Measurements from ENCODE around the gene MOGAT3.

The MOGAT3 gene

DNA sequence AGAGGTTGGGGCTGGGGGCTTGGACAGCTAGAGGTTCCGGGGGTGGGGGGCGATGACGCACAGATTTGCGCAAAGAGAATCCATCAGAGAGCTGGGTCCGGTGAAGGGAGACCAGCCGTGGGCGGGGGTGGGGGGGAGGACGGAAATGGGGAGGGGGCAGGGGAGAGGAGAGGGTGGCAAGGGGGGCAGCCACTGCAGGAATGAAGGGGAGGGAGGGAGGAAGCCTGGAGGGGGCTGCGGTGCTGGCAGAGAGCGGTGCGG, 34.3 kb downstream of the MOGAT3 start:
- Mint-ChIP-seq H3K27ac (no peak overlapping the region), H3K27me3 (ENCODE audit: low read depth) (peaks cover 92% of the 10 kb centered on the region), H3K9me3 (no peaks in the 10 kb centered on the region)

DNA sequence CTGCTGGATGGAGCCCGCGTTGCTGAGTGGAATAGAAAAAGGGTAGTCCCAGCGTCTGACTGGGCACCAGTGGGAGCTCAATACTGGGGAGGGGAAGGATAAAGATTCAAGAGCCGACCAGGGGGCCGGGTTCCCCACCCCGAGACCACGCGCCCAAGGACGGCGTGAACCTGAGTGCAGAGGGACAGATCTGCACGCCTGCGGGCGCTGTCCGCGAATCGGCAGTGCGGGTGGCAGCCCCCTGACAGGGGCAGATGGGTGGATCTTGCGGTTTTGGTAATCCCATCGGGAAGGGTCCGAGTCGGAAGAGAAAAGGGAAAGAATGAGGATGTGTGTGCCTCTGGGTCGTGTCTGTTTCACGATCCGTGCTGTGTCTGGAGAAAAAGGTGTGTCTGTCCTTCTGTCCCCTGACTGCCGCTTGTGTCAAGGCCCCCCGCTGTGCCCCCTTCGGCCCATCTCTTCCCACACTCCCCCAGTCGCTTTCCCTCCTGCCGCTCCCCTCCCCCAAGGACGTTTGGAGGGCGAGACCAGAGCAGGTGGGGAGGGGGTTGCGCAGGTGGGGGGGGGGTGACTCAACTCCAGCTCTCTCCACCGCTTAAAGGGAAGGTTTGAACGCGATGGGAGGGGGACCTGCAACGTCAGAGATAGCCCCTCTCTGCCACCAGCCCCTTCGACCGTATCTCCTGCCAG, 34.7 kb downstream of the MOGAT3 start:
- Mint-ChIP-seq H3K4me3 (peak overlapping the region; percentile 70 to 78 (median 74)), H3K27me3 (ENCODE audit: low read depth) (peaks cover 92% of the 10 kb centered on the region), H3K4me1 (peaks cover 44% of the 10 kb centered on the region), H3K36me3 (ENCODE audit: low read depth) (no peaks in the 10 kb centered on the region), H3K9me3 (no peaks in the 10 kb centered on the region), H3K27ac (no peak overlapping the region)
- TF ChIP-seq, protein P1, sequence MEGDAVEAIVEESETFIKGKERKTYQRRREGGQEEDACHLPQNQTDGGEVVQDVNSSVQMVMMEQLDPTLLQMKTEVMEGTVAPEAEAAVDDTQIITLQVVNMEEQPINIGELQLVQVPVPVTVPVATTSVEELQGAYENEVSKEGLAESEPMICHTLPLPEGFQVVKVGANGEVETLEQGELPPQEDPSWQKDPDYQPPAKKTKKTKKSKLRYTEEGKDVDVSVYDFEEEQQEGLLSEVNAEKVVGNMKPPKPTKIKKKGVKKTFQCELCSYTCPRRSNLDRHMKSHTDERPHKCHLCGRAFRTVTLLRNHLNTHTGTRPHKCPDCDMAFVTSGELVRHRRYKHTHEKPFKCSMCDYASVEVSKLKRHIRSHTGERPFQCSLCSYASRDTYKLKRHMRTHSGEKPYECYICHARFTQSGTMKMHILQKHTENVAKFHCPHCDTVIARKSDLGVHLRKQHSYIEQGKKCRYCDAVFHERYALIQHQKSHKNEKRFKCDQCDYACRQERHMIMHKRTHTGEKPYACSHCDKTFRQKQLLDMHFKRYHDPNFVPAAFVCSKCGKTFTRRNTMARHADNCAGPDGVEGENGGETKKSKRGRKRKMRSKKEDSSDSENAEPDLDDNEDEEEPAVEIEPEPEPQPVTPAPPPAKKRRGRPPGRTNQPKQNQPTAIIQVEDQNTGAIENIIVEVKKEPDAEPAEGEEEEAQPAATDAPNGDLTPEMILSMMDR (IDR thresholded peaks at IDR 0.05; ENCODE audit: unreplicated experiment in 3 of 3) = no peak

More for the DNA sequence above, 34.3 kb downstream of the MOGAT3 start:
- H3K4me3 Mint-ChIP-seq = peak overlapping the region in 1 of 3 experiments; percentile 78
- no peaks in the 10 kb centered on the region for H3K36me3 Mint-ChIP-seq (ENCODE audit: low read depth)
- TF ChIP-seq, protein P1 (IDR thresholded peaks at IDR 0.05; ENCODE audit: unreplicated experiment in 3 of 3) = no peak
- peaks cover 49% of the 10 kb centered on the region for H3K4me1 Mint-ChIP-seq

DNA sequence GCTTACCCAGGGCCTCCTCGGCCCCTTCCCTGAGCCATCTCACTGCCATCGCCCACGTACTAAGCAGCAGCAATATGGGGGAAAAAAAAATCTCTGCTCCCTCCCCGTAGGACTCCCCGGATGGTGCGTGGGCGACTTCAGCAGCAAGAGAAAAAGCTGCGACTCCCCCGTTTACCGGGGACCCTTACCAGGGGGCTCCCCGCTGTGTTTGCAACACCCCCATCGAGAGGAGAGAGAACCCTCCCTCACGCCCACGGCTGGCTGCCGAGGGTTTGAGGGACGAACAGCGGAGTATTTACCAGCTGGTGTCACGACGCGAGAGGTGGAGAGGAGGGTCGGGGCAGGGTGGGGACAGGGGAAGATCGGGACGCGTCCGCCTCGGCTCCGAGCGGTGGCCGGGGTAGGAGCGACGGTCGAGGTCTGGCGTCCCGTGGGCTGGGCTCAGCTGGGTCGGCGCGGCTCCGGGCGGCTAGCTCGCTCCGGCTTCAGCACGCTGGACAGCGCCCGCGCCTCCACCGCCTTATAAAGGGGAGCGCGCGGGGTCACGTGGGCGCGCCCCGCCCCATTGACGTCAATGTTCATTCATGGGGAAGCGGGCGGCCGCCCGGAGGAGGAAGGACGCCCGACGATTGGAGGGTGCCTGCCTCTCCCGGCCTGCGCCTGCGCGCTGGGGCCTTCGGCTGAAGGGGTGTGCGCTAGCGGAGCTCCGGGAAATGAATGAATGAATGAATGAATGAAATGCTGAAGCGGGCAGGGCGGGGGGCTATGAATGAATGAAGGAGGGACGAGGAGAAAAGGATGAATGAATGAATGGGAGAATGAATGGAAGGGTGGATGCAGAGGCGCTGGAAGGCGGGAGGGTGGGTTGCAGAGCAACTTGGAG, 35.5 kb downstream of the MOGAT3 start, which contains the start of gene VGF:
Gene VGF, minus strand, starts transcription at position 495 of the 883 bp plus-strand sequence. CDS start 726 bp downstream, outside the sequence.
- Mint-ChIP-seq H3K9me3 (no peaks in the 10 kb centered on the region), H3K4me3 (peak within 1 kb of the TSS; percentile 70 to 78 (median 74)), H3K36me3 (ENCODE audit: low read depth) (peaks cover 1% of the 10 kb centered on the region), H3K27me3 (ENCODE audit: low read depth) (peaks cover 87% of the 10 kb centered on the region), H3K4me1 (peaks cover 37% of the 10 kb centered on the region), H3K27ac (no peak within 1 kb of the TSS)
- TF ChIP-seq, protein P1 (IDR thresholded peaks at IDR 0.05; ENCODE audit: unreplicated experiment in 3 of 3) = no peak

DNA sequence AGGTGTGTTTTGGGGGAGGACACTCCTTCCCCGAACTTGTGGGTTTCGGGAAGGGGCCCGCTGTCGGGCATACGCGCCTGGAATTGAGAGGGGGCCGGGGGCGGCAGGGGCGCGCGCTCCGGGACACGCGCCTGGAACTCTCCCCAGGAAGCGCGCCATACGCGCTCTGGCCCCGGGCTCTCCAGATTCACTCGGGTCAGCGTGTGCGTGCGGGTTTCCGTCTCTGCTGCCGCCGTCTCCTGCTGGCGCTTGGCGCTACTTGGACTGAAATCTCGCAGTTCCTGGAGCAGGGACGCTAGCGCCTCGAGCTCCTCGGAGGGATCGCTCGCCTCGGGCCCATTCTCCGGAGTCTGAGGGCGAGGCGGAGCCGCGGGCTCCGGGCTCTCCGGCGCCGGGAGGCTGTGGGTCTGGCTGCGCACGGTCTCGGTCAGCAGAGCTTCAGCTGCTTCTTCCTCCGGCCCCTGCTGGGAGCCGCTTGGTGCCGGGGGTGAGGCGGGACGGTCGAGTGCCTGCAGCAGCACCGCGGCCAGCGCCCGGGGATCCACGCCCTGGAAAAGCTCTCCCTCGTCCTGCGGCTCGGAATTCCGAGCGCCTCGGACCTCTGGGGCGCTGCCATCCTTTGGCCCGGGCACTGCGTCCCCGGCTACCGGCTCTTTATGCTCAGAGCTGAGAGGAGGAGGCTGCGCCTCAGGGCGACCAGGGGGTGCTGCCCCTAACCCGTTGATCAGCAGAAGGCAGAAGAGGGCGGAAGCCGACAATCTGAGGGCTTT, 36.6 kb downstream of the MOGAT3 start:
- TF ChIP-seq, protein P1 (IDR thresholded peaks at IDR 0.05; ENCODE audit: unreplicated experiment in 3 of 3) = no peak
- no peak overlapping the region for H3K27ac Mint-ChIP-seq
- peaks cover 30% of the 10 kb centered on the region for H3K4me1 Mint-ChIP-seq
- peak overlapping the region; percentile 36 to 74 (median 63) for H3K4me3 Mint-ChIP-seq
- peaks cover 9% of the 10 kb centered on the region for H3K36me3 Mint-ChIP-seq (ENCODE audit: low read depth)
- H3K27me3 Mint-ChIP-seq (ENCODE audit: low read depth) = peaks cover 78% of the 10 kb centered on the region
- no peaks in the 10 kb centered on the region for H3K9me3 Mint-ChIP-seq

DNA sequence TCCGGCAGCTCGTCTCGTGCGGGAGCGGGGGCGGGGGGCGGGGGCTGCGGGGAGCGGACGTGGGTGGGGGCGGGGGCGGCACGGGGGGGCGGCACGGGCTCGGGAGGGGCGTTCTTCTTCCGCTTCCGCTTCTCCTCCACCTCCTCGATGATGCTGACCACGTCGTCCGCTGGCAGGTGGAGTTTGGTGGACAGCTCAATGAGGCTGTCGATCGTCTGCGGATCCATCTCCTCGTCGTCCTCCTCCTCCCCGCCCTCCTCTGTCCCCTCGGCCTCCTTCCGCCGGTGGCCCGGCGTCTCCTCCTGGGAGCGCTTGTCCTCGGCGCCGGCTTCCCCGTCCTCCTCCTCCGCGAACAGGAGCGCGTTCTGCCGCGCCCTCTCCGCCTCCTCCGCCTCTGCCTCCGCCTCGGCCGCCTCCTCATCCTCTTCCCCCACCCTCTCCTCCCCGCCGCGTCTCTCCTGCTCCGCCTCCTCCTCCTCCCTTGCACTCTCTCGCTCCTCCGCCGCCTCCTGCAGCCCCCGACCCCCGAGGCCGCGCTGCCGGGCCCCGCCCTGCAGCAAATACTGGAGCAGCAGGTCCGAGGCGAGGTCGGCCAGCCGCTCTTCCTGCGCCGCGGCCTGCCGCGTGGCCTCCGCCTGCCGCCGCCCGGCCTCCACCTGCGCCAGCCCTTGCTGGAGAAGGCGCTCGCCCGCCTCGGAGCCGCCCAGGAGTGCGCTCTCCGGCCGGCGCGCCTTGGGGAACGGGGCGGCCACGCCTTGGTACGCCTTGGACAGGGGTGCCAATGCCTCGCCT, 37.4 kb downstream of the MOGAT3 start:
- H3K27ac Mint-ChIP-seq = no peak overlapping the region
- H3K9me3 Mint-ChIP-seq = no peaks in the 10 kb centered on the region
- H3K4me3 Mint-ChIP-seq = peak overlapping the region; percentile 17 to 75 (median 48)
- peaks cover 9% of the 10 kb centered on the region for H3K36me3 Mint-ChIP-seq (ENCODE audit: low read depth)
- TF ChIP-seq, protein P1 (IDR thresholded peaks at IDR 0.05; ENCODE audit: unreplicated experiment in 3 of 3) = no peak
- H3K4me1 Mint-ChIP-seq = peaks cover 26% of the 10 kb centered on the region
- peaks cover 74% of the 10 kb centered on the region for H3K27me3 Mint-ChIP-seq (ENCODE audit: low read depth)
